Measurements from ENCODE around the gene GPR25.
A peak's percentile ranks its signal among the peaks of the same experiment; 100 is the strongest.

The GPR25 gene

GRCh38 chr1:200872446-200873115 is at the start of gene GPR25:
Gene GPR25, plus strand, starts transcription at chr1:200872981. Its CDS starts 57 bp downstream, at chr1:200873038.
- no peak for DNase-seq

- DNase-seq, result no peak
Measured at GRCh38 chr1:200831091-200831490, 41.7 kb upstream of the GPR25 start.

- no peak for DNase-seq
Measured at GRCh38 chr1:200834383-200834782, 38.4 kb upstream of the GPR25 start.

- no peak for DNase-seq
Measured at GRCh38 chr1:200836213-200836612, 36.6 kb upstream of the GPR25 start.

- DNase-seq, result peak; percentile 16 to 55
Measured at GRCh38 chr1:200837931-200838571, 34.7 kb upstream of the GPR25 start.

GRCh38 chr1:200838676-200839445 is 33.9 kb upstream of the GPR25 start:
- no peak for DNase-seq

GRCh38 chr1:200845360-200845759 is 27.4 kb upstream of the GPR25 start:
- DNase-seq, result no peak

GRCh38 chr1:200846398-200846797 is 26.4 kb upstream of the GPR25 start:
- DNase-seq, result no peak

- DNase-seq, result no peak
Measured at GRCh38 chr1:200849430-200849829, 23.4 kb upstream of the GPR25 start.

- no peak for DNase-seq
Measured at GRCh38 chr1:200850554-200850953, 22.2 kb upstream of the GPR25 start.

GRCh38 chr1:200856716-200857357 is 15.9 kb upstream of the GPR25 start:
- no peak for DNase-seq

- no peak for DNase-seq
Measured at GRCh38 chr1:200857804-200858203, 15.0 kb upstream of the GPR25 start.

GRCh38 chr1:200861937-200862647 is 10.7 kb upstream of the GPR25 start:
- DNase-seq, result no peak

GRCh38 chr1:200862713-200863415 is 9.9 kb upstream of the GPR25 start:
- no peak for DNase-seq

GRCh38 chr1:200866116-200866515 is 6.7 kb upstream of the GPR25 start:
- peak in 1 of 2 experiments; percentile 17 for DNase-seq

GRCh38 chr1:200866521-200866920 is 6.3 kb upstream of the GPR25 start:
- no peak for DNase-seq

GRCh38 chr1:200867018-200867811 is 5.6 kb upstream of the GPR25 start:
- no peak for DNase-seq

- no peak for DNase-seq
Measured at GRCh38 chr1:200869376-200869752, 3.4 kb upstream of the GPR25 start.

GRCh38 chr1:200869753-200870391 is 2.9 kb upstream of the GPR25 start:
- no peak for DNase-seq

GRCh38 chr1:200873116-200873670 is 412 bp downstream of the GPR25 start:
- DNase-seq, result no peak

Measured in NCI-H446 (cell line).